Neuronal stem cell (in vitro differentiated cells): Measurements from ENCODE around the gene IL31.

Experiments
- DNase-seq: peaks from one replicate; pipeline ENCODE4 v3.0.0-alpha.2; 2013; ENCODE audit warnings: low spot score
- H2AFZ ChIP-seq: one replicate; pipeline ENCODE4 v1.6.1; 2013; ENCODE audit warnings: mild to moderate bottlenecking, low read length, inconsistent platforms
- H2AK5ac ChIP-seq: 2 replicates; pipeline ENCODE4 v1.6.1; 2013; ENCODE audit warnings: low read depth, mild to moderate bottlenecking, inconsistent platforms, low read length, moderate library complexity, mixed read lengths
- H2BK120ac ChIP-seq: 2 replicates; pipeline ENCODE4 v1.6.1; 2013; ENCODE audit warnings: low read depth, mild to moderate bottlenecking, inconsistent platforms, low read length, moderate library complexity, mixed read lengths
- H2BK12ac ChIP-seq: one replicate; pipeline ENCODE4 v1.6.1; 2013; ENCODE audit warnings: low read length, inconsistent platforms
- H2BK15ac ChIP-seq: 2 replicates; pipeline ENCODE4 v1.6.1; 2013; ENCODE audit warnings: mild to moderate bottlenecking, low read length, inconsistent platforms, mixed read lengths
- H2BK5ac ChIP-seq: one replicate; pipeline ENCODE4 v1.6.1; 2013; ENCODE audit warnings: inconsistent platforms, mild to moderate bottlenecking, low read length, moderate library complexity
- H3K14ac ChIP-seq: one replicate; pipeline ENCODE4 v1.6.1; 2013; ENCODE audit warnings: low read length, inconsistent platforms
- H3K18ac ChIP-seq: 2 replicates; pipeline ENCODE4 v1.6.1; 2013; ENCODE audit warnings: low read length, inconsistent platforms
- H3K23ac ChIP-seq: 2 replicates; pipeline ENCODE4 v1.6.1; 2013; ENCODE audit warnings: low read depth, mild to moderate bottlenecking, mixed read lengths, low read length, inconsistent platforms; ENCODE audit not compliant: poor library complexity
- H3K27ac ChIP-seq: replicated peaks from 3 replicates; pipeline ENCODE4 v1.5.1; 2013; ENCODE audit warnings: low read length, inconsistent platforms
- H3K27me3 ChIP-seq, 3 experiments: 2 replicates each; pipeline ENCODE4 v1.6.1; 2013; ENCODE audit warnings: low read length in 3 of 3, mild to moderate bottlenecking in 2 of 3, inconsistent platforms in 1 of 3, low read depth in 1 of 3, mixed read lengths in 1 of 3, moderate library complexity in 1 of 3; ENCODE audit not compliant: control insufficient read depth in 3 of 3, insufficient read depth in 3 of 3
- H3K36me3 ChIP-seq, 2 donors: replicated peaks in 1 of 2; 2 replicates each; pipeline ENCODE4 v1.6.1; 2013; ENCODE audit warnings: low read length in 2 of 2; ENCODE audit not compliant: control insufficient read depth in 2 of 2, insufficient read depth in 2 of 2
- H3K4ac ChIP-seq: 2 replicates; pipeline ENCODE4 v1.6.1; 2013; ENCODE audit warnings: inconsistent platforms, mild to moderate bottlenecking, low read length, moderate library complexity
- H3K4me1 ChIP-seq, 2 donors: 1 replicate in 1 of 2; 2 replicates in 1 of 2; pipeline ENCODE4 v1.6.1; 2013; ENCODE audit warnings: low read length in 2 of 2, low read depth in 1 of 2; ENCODE audit not compliant: control insufficient read depth in 2 of 2, insufficient read depth in 1 of 2
- H3K4me2 ChIP-seq: one replicate; pipeline ENCODE4 v1.6.1; 2013; ENCODE audit warnings: mild to moderate bottlenecking, low read length, inconsistent platforms; ENCODE audit not compliant: insufficient read depth, poor library complexity, severe bottlenecking
- H3K4me3 ChIP-seq, 2 donors: 2 replicates each; pipeline ENCODE4 v1.5.1; 2013; ENCODE audit warnings: low read length in 2 of 2, mild to moderate bottlenecking in 2 of 2, inconsistent platforms in 1 of 2, moderate library complexity in 1 of 2
- H3K79me1 ChIP-seq: one replicate; pipeline ENCODE4 v1.6.1; 2013; ENCODE audit warnings: low read depth, mild to moderate bottlenecking, inconsistent platforms, low read length, moderate library complexity
- H3K9ac ChIP-seq: one replicate; pipeline ENCODE4 v1.6.1; 2013; ENCODE audit warnings: mild to moderate bottlenecking, low read depth, low read length, inconsistent platforms; ENCODE audit not compliant: poor library complexity
- H3K9me3 ChIP-seq, 2 donors: replicated peaks in 1 of 2; 2 replicates each; pipeline versions ENCODE3 to v1.6.1; 2013; ENCODE audit warnings: low read length in 2 of 2, mild to moderate bottlenecking in 2 of 2, inconsistent platforms in 1 of 2, low read depth in 1 of 2, mixed read lengths in 1 of 2, moderate library complexity in 1 of 2; ENCODE audit not compliant: control insufficient read depth in 2 of 2, insufficient read depth in 1 of 2
- H4K8ac ChIP-seq: one replicate; pipeline ENCODE4 v1.6.1; 2013; ENCODE audit warnings: low read depth, mild to moderate bottlenecking, inconsistent platforms, low read length, moderate library complexity
- H4K91ac ChIP-seq: one replicate; pipeline ENCODE4 v1.6.1; 2013; ENCODE audit warnings: low read length, low read depth, mild to moderate bottlenecking, inconsistent platforms; ENCODE audit not compliant: poor library complexity
- WGBS, 2 donors: extraction: QIAGEN DNeasy Blood & Tissue Kit; methylation state at CpG; one replicate each; pipeline ENCODE4 v1.1.7; 2013; ENCODE audit warnings: missing lambda C conversion rate in 2 of 2, mixed read lengths in 1 of 2; ENCODE audit not compliant: insufficient read length in 2 of 2, insufficient replicate concordance in 1 of 2; ENCODE audit errors: extremely low coverage in 2 of 2; 5-methylcytosine and 5-hydroxymethylcytosine counted together

IL31 gene

DNA sequence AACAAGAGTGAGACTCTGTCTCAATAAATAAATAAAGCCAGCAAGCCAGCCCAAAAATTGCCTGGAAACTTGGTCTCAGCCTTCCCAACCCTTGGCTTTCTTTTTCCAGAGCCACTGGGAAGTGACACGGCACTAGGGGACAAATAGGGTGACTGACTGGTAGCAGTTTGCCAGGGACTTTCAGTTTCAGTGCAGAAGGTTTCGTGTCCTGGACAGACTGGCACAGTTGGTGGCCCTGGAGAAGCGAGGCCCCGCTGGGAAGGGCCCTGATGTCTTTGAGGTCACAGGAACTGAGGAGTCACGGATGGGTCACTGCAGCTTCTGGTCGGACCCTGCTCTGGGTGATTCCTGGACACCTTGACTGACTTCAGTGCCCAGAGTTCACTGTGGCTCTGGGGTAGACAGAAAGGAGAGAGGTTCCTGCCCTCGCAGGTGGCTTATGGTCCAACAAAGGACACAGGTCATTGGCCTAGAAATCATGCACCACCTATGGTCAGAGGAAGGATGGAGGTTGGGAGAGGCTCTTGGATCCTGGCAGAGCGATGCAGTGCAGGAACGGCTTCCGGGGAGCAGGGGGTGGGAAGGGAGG lies 11.6 kb upstream of the IL31 start:
- Histone ChIP-seq H2BK5ac (no peak overlapping the region), H3K4me3 (no peak overlapping the region), H3K4me1 (peaks cover 2 to 7% of the 10 kb centered on the region in 2 donors), H2BK15ac (no peak overlapping the region), H3K79me1 (no peaks in the 10 kb centered on the region), H2AFZ (no peak overlapping the region), H2BK120ac (no peak overlapping the region), H3K27me3 (peaks cover 0 to 31% (median 10%) of the 10 kb centered on the region in 3 experiments), H4K91ac (no peak overlapping the region), H2AK5ac (no peak overlapping the region), H3K27ac (no peak overlapping the region), H3K14ac (no peak overlapping the region), H3K9me3 (no peaks in the 10 kb centered on the region), H3K23ac (no peak overlapping the region), H3K4ac (no peak overlapping the region), H3K18ac (peak overlapping the region; percentile 17), H2BK12ac (no peak overlapping the region), H3K4me2 (no peak overlapping the region), H4K8ac (no peak overlapping the region), H3K36me3 (no peaks in the 10 kb centered on the region), H3K9ac (no peak overlapping the region)
- DNase-seq = no peak
- no CpG with 5 or more reads among the region's 10 CpGs for WGBS, 2 donors

DNA sequence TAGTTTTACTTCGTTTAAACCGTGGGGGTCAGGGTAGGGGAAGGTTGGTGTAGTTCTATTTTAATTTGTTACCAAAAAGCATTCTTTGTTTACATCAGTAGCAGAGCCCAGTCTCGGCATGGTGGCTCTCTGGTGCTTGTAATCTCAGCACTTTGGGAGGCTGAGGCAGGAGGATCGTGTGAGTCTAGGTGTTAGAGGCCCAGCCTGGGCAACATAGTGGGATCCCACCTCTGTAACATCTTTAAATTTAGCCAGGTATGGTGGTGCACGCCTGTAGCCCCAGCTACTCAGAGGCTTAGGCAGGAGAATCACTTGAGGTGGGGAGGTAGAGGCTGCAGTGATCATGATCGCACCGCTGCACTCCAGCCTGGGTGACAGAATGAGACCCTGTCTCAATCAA lies 11.1 kb upstream of the IL31 start:
- no peak overlapping the region for H3K27ac ChIP-seq
- no CpG with 5 or more reads among the region's 7 CpGs for WGBS, 2 donors
- no peak overlapping the region for H2AK5ac ChIP-seq
- no peaks in the 10 kb centered on the region for H3K36me3 ChIP-seq
- no peak for DNase-seq
- H3K4me3 ChIP-seq = no peak overlapping the region
- H3K79me1 ChIP-seq = no peaks in the 10 kb centered on the region
- H4K91ac ChIP-seq = no peak overlapping the region
- no peak overlapping the region for H3K9ac ChIP-seq
- H3K4ac ChIP-seq = no peak overlapping the region
- H3K4me2 ChIP-seq = no peak overlapping the region
- peaks cover 0 to 31% (median 10%) of the 10 kb centered on the region in 3 experiments for H3K27me3 ChIP-seq
- H3K4me1 ChIP-seq = peaks cover 2 to 7% of the 10 kb centered on the region in 2 donors
- no peak overlapping the region for H2BK5ac ChIP-seq
- no peak overlapping the region for H3K18ac ChIP-seq
- H3K9me3 ChIP-seq = no peaks in the 10 kb centered on the region
- no peak overlapping the region for H3K14ac ChIP-seq
- H2BK120ac ChIP-seq = no peak overlapping the region
- H3K23ac ChIP-seq = no peak overlapping the region
- H2BK15ac ChIP-seq = no peak overlapping the region
- H4K8ac ChIP-seq = no peak overlapping the region
- no peak overlapping the region for H2BK12ac ChIP-seq
- H2AFZ ChIP-seq = no peak overlapping the region

DNA sequence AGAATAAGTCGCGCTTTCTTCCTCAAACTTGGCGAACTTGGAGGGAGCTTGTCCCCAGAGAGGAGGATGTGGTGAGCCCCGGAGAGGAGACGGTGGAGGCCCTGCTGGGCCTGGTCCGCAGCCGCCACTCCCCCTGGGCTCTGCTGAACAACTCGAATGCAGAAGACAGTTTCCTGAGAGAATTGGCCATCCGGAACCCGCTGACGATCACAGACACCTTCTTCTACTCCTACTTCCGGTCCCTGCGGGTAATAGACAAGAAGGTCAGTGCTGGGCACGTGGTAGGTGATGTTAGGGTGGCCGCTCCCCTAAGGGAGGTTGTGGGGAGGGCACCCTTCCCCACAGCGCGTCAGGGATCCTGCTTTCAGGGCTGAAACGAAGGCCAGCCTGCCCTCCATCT lies 10.5 kb upstream of the IL31 start:
- no peak for DNase-seq
- no peak overlapping the region for H3K27ac ChIP-seq
- no CpG with 5 or more reads among the region's 18 CpGs for WGBS, 2 donors

DNA sequence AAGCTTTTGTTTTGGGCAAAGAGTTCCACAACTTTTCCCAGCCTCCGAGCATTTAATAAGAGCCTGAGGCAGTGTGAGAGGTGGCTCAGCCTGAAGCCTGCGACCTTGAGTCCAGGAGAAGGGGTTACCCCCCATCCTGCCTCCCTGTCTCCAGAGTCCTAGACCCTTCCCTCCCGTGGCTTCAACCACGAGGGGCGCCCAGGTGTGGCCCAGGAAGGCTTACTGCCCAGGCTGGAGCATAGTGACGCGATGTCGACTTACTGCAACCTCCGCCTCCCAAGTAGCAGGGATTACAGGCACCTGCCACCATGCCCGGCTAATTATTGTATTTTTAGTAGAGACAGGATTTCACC lies 9.5 kb upstream of the IL31 start:
- H2BK12ac ChIP-seq = no peak overlapping the region
- H3K14ac ChIP-seq = no peak overlapping the region
- no peak overlapping the region for H3K9ac ChIP-seq
- H3K18ac ChIP-seq = no peak overlapping the region
- no peak overlapping the region for H3K27ac ChIP-seq
- peak overlapping the region; percentile 96 for H2AFZ ChIP-seq
- H3K4me1 ChIP-seq = peaks cover 0 to 2% of the 10 kb centered on the region in 2 donors
- H3K27me3 ChIP-seq = peaks cover 0 to 31% (median 10%) of the 10 kb centered on the region in 3 experiments
- no peak overlapping the region for H2AK5ac ChIP-seq
- no peaks in the 10 kb centered on the region for H3K9me3 ChIP-seq
- H2BK120ac ChIP-seq = no peak overlapping the region
- no peaks in the 10 kb centered on the region for H3K79me1 ChIP-seq
- H2BK5ac ChIP-seq = no peak overlapping the region
- H3K4ac ChIP-seq = no peak overlapping the region
- DNase-seq = no peak
- H4K91ac ChIP-seq = no peak overlapping the region
- no peaks in the 10 kb centered on the region for H3K36me3 ChIP-seq
- no peak overlapping the region for H2BK15ac ChIP-seq
- H4K8ac ChIP-seq = no peak overlapping the region
- H3K4me2 ChIP-seq = peak overlapping the region; percentile 69
- no peak overlapping the region for H3K23ac ChIP-seq
- WGBS, 2 donors = no CpG with 5 or more reads among the region's 10 CpGs
- peak overlapping the region in 1 of 2 donors; percentile 45 for H3K4me3 ChIP-seq

More for the DNA sequence above, 10.5 kb upstream of the IL31 start:
- Histone ChIP-seq H3K4me1 (peaks cover 2 to 7% of the 10 kb centered on the region in 2 donors), H3K18ac (no peak overlapping the region), H3K23ac (no peak overlapping the region), H3K4me2 (no peak overlapping the region), H3K9ac (no peak overlapping the region), H3K4ac (no peak overlapping the region), H2BK120ac (no peak overlapping the region), H2BK15ac (no peak overlapping the region), H2BK5ac (no peak overlapping the region), H3K14ac (no peak overlapping the region), H4K8ac (no peak overlapping the region), H4K91ac (no peak overlapping the region), H3K36me3 (no peaks in the 10 kb centered on the region), H2BK12ac (no peak overlapping the region), H3K27me3 (peaks cover 0 to 31% (median 10%) of the 10 kb centered on the region in 3 experiments), H3K79me1 (no peaks in the 10 kb centered on the region), H3K9me3 (no peaks in the 10 kb centered on the region), H3K4me3 (no peak overlapping the region), H2AK5ac (no peak overlapping the region), H2AFZ (no peak overlapping the region)
